ENCODE data around the gene ITCH.
"Not testable (repeated sequence)": the region's sequence is repeated elsewhere in the genome, so short reads cannot be mapped to it uniquely, and the experiment has no call there.

The ITCH gene

DNA sequence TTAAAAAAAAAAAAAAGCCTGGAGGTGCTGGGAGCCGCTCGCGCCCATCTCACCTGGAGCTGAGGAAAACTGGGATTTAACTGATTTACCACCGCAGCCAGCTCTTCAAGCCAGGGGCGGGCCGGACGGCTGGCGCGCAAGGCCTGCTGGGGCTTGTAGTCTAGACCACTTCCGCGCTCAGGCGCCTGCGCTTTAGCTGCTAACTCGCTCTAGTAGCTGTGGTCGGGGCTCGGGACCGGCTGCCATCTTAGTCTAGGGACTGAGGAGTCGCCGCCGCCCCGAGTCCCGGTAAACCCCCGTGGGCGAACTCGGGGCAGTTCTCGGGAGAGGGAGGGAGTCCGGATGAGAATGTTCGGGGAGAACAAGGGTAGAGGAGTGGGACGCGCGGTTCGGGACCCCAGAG lies at the start of gene ITCH:
TSS of gene ITCH (plus strand) at position 212 of the 403 bp plus-strand sequence. CDS start 30,539 bp downstream, outside the sequence.
- DNase-seq (ENCODE audit: low spot score): peak; percentile 96

DNA sequence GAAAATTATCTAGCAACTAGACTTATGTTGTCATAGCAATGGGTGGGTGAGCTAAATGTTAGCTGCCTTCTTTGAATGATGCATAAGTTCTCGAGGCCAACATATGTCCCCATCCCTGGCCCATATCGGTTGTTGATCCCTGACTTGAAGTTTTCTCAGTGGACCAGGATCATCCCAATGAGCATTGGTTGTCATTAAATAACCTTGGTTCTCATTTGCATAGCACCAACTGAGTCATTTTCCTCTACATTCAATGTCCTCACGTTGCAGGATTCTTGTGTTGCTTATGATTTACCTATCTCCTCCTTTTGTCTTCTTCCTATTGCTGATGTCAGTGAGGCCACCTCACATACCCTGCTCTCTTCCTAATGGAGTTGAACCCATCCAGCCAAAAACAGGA lies 47.8 kb upstream of the ITCH start:
- no peak for DNase-seq (ENCODE audit: low spot score)

- peak; percentile 61 for DNase-seq (ENCODE audit: low spot score)
Observed at GRCh38 chr20:34316196-34316814, 46.8 kb upstream of the ITCH start.

GRCh38 chr20:34318609-34319443 lies 44.2 kb upstream of the ITCH start:
- no peak for DNase-seq (ENCODE audit: low spot score)

- DNase-seq (ENCODE audit: low spot score): no peak
Observed at GRCh38 chr20:34320861-34321260, 42.2 kb upstream of the ITCH start.

DNA sequence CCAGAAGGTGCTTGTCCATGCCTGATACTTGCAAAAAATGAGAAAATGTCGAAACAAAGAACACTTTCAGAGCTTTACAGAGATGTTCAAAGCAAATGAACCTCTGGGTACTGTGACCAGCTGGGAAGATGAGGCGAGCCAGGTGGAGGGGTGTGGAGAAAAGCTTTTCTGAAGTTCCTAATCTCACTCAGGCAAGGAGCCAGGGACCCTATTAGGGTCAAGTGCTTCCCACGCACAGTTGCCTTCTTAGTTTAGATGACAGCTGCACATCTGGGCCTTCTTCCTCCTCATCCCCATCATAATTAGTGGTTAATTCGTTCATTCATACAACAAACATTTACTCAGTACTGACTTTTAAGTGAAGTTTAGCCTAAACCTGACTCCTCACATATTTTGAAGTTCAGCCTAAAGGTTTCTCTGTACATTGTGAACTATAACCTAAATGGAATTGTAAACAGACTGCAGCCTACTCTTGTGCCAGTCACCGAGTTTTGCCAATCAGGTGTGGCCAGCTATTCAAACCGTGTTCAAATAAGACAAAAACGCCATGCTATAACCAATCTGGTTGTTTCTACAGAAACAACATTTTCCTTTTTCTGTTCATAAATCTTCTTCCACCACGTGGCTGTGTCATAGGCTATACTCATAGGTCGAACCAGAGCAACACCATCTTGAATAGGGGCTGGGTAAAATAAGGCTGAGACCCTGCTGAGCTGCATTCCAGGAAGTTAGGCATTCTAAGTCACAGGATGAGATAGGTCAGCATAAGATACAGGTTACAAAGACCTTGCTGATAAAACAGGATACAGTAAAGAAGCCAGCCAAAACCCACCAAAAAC lies 40.6 kb upstream of the ITCH start:
- DNase-seq (ENCODE audit: low spot score): no peak

- DNase-seq (ENCODE audit: low spot score): no peak
Observed at GRCh38 chr20:34324541-34324940, 38.5 kb upstream of the ITCH start.

DNA sequence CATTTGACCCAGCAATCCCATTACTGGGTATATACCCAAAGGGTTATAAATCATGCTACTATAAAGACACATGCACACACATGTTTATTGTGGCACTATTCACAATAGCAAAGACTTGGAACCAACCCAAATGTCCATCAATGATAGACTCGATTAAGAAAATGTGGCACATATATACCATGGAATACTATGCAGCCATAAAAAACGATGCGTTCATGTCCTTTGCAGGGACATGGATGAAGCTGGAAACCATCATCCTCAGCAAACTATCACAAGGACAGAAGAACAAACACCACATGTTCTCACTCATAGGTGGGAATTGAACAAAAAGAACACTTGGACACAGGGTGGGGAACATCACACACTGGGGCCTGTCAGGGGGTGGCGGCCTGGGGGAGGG lies 34.9 kb upstream of the ITCH start:
- DNase-seq (ENCODE audit: low spot score): not testable (repeated sequence)

DNA sequence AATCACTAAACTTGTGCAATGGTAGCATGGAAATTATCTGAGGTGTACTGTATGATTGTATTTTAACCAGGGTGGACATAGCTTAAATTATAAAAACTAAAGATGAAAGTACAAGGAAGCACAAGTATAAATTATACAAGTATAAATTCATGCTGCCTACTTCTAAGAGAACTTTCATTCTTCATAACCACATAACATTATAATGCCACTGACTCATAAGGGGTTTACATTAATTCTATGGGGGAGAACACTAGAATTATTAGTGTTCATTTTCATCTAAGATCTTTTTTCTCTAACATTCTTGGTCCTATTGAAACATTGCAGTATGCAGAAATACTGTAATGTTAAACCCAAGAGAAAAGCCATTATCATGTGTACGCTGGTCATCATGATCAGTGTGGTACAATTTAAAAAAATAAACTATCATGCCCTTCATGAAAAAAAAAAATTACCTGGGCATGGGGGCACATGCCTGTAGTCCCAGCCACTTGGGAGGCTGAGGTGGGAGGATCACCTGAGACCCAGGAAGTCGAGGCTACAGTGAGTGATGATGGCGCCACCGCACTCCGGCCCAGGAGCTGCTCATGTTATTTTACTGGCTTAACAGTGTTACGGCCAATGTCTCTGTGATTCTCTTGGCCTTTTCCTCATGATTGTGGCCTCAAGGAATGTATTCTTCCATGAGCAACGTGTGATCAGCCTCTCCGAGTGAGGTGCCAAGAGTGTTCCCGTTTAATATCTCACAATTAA lies 34.0 kb upstream of the ITCH start:
- no peak for DNase-seq (ENCODE audit: low spot score)

DNA sequence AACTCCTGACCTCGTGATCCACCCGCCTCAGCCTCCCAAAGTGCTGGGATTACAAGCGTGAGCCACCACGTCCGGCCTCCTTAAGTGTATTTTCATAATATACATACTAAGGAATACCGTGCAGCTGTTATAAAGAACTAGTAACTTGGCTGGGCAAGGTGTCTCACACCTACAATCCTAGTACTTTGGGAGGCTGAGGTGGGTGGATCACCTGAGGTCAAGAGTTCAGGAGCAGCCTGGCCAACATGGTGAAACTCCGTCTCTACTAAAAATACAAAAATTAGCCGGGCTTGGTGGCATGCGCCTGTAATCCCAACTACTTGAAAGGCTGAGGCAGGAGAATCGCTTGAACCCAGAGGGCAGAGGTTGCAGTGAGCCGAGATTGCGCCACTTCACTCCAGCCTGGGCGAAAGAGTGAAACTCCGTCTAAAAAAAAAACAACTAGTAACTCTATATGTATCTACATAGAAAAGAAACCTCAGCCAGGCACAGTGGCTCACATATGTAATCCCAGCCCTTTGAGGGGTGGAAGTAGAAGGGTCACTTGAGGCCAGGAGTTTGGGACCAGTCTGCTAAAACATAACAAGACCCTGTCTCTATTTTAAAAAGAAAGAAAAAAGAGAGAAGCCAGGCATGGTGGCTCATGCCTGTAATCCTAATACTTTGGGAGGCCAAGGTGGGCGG lies 32.1 kb upstream of the ITCH start:
- DNase-seq (ENCODE audit: low spot score): not testable (repeated sequence)

DNA sequence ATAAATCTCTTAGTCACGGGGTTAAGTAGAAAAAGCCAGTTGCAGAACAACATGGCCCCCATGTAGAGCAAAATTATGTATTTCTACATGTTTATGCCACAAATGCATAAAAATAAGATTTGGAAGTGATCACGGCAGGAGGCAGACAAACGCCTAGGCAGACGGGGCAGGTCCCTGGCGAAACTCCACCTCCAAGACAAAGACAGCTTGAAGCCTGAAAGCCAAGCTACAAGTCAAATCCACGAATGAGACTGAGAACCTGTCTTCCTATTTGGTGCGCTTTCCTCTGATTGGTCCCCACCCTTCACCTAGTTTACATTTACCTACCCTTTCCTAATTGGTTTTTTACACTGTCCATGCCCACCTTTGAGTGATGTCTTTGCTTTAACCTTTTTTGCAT lies 31.2 kb upstream of the ITCH start:
- DNase-seq (ENCODE audit: low spot score): no peak

- no peak for DNase-seq (ENCODE audit: low spot score)
Observed at GRCh38 chr20:34332262-34332920, 30.7 kb upstream of the ITCH start.

DNA sequence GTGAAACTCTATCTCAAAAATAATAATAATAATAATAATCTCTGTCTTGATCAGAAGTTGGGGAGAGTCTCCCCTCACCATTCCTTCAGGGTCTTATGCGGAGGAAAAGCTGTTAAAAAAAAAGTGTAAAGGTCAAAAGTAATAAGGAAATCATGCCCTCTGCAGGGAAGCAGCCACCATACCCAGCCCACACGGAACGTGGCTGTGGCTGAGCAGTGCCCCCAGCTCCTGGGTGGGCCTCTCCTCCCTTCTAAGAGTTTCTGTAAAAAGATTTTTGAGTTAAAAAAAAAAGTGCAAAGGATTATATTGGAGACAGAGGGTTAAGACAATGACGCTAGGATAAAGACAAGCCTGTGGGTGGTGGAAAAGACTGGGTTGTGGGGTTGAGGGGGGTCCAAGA lies 29.3 kb upstream of the ITCH start:
- DNase-seq (ENCODE audit: low spot score): no peak

GRCh38 chr20:34334654-34335407 lies 28.2 kb upstream of the ITCH start:
- DNase-seq (ENCODE audit: low spot score): no peak

DNA sequence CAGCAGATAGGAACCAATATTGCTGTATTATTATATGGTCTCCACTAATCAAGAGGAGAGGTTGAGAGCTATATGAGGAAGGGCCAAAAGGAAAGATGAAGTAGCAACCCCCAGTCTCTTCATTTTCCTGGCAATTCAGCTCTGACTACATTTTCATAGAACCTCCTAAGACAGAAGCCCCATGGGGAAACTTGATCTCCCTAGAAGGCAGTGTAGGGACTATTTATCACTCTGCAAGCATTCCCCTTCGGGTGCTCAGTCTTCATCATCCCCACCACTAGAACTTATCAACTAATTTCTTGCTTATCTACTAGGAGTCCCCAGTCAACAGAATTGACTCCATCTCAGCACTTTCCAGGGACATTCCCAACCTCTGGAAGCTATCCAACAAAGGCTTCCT lies 25.5 kb upstream of the ITCH start:
- DNase-seq (ENCODE audit: low spot score): no peak

DNA sequence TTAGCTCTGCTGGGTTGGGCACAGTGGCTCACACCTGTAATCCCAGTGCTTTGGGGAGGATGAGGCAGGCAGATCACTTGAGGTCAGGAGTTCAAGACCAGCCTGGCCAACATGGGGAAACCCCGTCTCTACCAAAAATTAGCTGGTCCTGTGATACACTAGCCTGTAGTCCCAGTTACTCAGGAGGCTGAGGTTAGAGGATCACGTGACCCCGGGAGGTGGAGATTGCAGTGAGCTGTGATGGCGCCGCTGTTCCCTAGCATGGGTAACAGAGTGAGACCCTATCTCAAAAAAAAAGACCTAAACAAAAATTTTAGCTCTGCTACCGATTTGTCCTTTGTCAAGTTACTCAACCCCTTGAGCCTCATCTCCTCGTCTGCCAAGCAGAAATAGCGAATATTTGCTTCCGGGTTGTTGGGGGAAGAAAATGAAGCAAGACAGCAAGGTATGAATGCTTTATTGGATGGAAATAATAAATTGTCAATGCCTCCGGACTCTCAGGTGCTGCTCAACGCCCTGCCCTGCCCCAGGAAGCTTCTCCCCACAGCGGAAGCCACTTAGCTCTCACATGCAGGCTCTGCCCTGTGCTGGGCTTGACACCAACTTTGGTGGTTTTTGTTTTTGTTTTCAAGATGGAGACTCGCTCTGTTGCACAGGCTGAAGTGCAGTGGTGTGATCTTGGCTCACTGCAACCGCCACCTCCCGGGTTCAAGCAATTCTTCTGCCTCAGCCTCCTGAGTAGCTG lies 24.9 kb upstream of the ITCH start:
- DNase-seq (ENCODE audit: low spot score): no peak

DNA sequence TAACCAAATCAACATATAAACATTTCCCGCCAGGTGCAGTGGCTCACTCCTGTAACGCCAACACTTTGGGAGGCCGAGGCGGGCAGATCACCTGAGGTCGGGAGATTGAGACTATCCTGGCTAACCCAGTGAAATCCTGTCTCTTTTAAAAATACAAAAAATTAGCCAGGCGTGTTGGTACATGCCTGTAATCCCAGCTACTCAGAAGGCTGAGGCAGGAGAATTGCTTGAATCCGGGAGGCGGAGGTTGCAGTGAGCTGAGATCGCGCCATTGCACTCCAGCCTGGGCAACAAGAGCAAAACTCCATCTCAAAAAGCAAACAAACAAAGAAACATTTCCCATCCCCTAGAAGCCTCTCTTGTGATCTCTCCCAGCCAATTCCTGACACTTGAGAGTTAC lies 22.3 kb upstream of the ITCH start:
- DNase-seq (ENCODE audit: low spot score): not testable (repeated sequence)

DNA sequence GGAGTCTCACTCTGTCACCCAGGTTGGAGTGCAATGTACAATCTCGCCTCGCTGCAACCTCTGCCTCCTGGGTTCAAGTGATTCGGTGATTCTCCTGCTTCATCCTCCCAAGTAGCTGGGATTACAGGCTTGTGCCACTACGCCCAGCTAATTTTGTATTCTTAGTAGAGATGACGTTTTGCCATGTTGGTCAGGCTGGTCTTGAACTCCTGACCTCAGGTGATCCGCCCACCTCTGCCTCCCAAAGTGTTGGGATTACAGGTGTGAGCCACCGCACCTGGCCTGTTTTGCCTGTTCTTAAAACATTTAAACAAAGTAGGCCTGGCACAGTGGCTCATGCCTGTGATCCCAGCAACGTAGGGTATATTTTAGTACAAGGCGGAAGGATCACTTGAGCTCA lies 21.9 kb upstream of the ITCH start:
- DNase-seq (ENCODE audit: low spot score): not testable (repeated sequence)

- no peak for DNase-seq (ENCODE audit: low spot score)
Observed at GRCh38 chr20:34343458-34344211, 19.4 kb upstream of the ITCH start.
